Upper lobe of right lung (tissue), 1 donor: ENCODE results near the gene NELFB. TPM values are rescaled to one million over a fixed set of nuclear protein-coding genes. Genes with fewer than 3 reads are reported as not detected.

Experiments
- ATAC-seq: fragments of 200-7000 bp; cut with Tn5 transposase; one replicate; pipeline ENCODE4 v1.9.1; 2020; ENCODE audit warnings: mild to moderate bottlenecking, moderate library complexity
- DNase-seq: peaks from one replicate; pipeline ENCODE4 v3.0.0-alpha.2; 2020
- H3K27ac ChIP-seq: fragments of 200-600 bp; one replicate; pipeline ENCODE4 v1.8.0; 2022
- H3K27me3 ChIP-seq: fragments of 200-600 bp; one replicate; pipeline ENCODE4 v1.8.0; 2022; ENCODE audit warnings: mild to moderate bottlenecking
- H3K36me3 ChIP-seq: fragments of 200-600 bp; one replicate; pipeline ENCODE4 v1.8.0; 2022
- H3K4me1 ChIP-seq: fragments of 200-600 bp; one replicate; pipeline ENCODE4 v1.8.0; 2022
- H3K4me3 ChIP-seq: fragments of 200-600 bp; one replicate; pipeline ENCODE4 v1.8.0; 2022; ENCODE audit warnings: mild to moderate bottlenecking
- H3K9me3 ChIP-seq: fragments of 200-600 bp; one replicate; pipeline ENCODE4 v1.8.0; 2022
- CTCF ChIP-seq: fragments of 200-600 bp; IDR thresholded peaks from one replicate; pipeline ENCODE4 v1.8.0; 2022; ENCODE audit warnings: antibody characterized with exemption
- intact Hi-C: fragments of 100-400 bp; cut with DNase I; formaldehyde crosslinking; loops from one replicate; pipeline ENCODE4 v1.11.0; 2022
- total RNA-seq: library from RNA; stranded (reverse); fragmentation: NEBNext Ultra II Directional; extraction: Animal tissue kit (Norgen Biotek cat#: 25700); gene quantifications from one replicate; pipeline ENCODE4 v1.2.1, GENCODE V29; 2021
- donor health status: DM: no; HTN: yes; CAD: no; lungs with severe emphysema.

The NELFB gene
- total RNA-seq, 1 donor from 2014 or later: 47.2 TPM

- Histone ChIP-seq H3K36me3 (no peaks in the 10 kb centered on the region), H3K4me1 (peaks cover 18% of the 10 kb centered on the region), H3K27ac (no peak overlapping the region), H3K4me3 (peak overlapping the region; percentile 45), H3K9me3 (no peaks in the 10 kb centered on the region), H3K27me3 (peaks cover 28% of the 10 kb centered on the region)
- peak; percentile 81 for ATAC-seq
- intact Hi-C loops: loop anchor here (10.0 kb wide), 1 partner anchor 109 kb away; no protein-coding TSS in a partner anchor
- peak; percentile 70 for DNase-seq
- peak; percentile 31 for TF ChIP-seq CTCF
These were observed 40.2 kb downstream of the NELFB start for GRCh38 chr9:137295238-137295811.

- H3K4me1 ChIP-seq: peaks cover 23% of the 10 kb centered on the region
- no peak for ATAC-seq
- TF ChIP-seq CTCF: no peak
- peaks cover 30% of the 10 kb centered on the region for H3K27me3 ChIP-seq
- H3K36me3 ChIP-seq: no peaks in the 10 kb centered on the region
- peak overlapping the region; percentile 45 for H3K4me3 ChIP-seq
- intact Hi-C loops: loop anchor here (10.0 kb wide), 1 partner anchor 109 kb away; no protein-coding TSS in a partner anchor
- H3K9me3 ChIP-seq: no peaks in the 10 kb centered on the region
- peak; percentile 66 for DNase-seq
- peak overlapping the region; percentile 72 for H3K27ac ChIP-seq
These were observed 40.9 kb downstream of the NELFB start for GRCh38 chr9:137295849-137296669.

GRCh38 chr9:137296670-137297664, 41.8 kb downstream of the NELFB start:
- intact Hi-C loops: loop anchor here (10.0 kb wide), 1 partner anchor 108 kb away; no protein-coding TSS in a partner anchor
- Histone ChIP-seq H3K36me3 (no peaks in the 10 kb centered on the region), H3K4me3 (peak overlapping the region; percentile 45), H3K9me3 (no peaks in the 10 kb centered on the region), H3K27ac (peak overlapping the region; percentile 72), H3K4me1 (peaks cover 27% of the 10 kb centered on the region), H3K27me3 (peaks cover 30% of the 10 kb centered on the region)
- ATAC-seq (peak; percentile 1), DNase-seq (peak; percentile 69)
- TF ChIP-seq CTCF: no peak

GRCh38 chr9:137297966-137298365, 42.8 kb downstream of the NELFB start:
- Histone ChIP-seq H3K4me3 (no peak overlapping the region), H3K9me3 (no peaks in the 10 kb centered on the region), H3K4me1 (peaks cover 32% of the 10 kb centered on the region), H3K27me3 (peaks cover 30% of the 10 kb centered on the region), H3K36me3 (no peaks in the 10 kb centered on the region), H3K27ac (peak overlapping the region; percentile 30)
- TF ChIP-seq CTCF: no peak
- no peak for ATAC-seq
- intact Hi-C loops: loop anchor here (10.0 kb wide), 1 partner anchor 107 kb away; no protein-coding TSS in a partner anchor
- peak; percentile 59 for DNase-seq
